HEK293T (cell line): ENCODE data around the gene THOP1.

Source experiments
- CTCF ChIA-PET: fragments of 350-600 bp; formaldehyde crosslinking; extraction: SDS; loops from one replicate; lab custom pipeline; 2021; ENCODE audit warnings: antibody characterized with exemption, inconsistent platforms; lab: Yijun Ruan, JAX
- POLR2A ChIA-PET: fragments of 350-600 bp; formaldehyde crosslinking; extraction: SDS; loops from one replicate; lab custom pipeline; 2020; ENCODE audit warnings: antibody characterized with exemption, inconsistent platforms; lab: Yijun Ruan, JAX
- DNase-seq: peaks from one replicate; pipeline ENCODE4 v3.0.0; 2012; ENCODE audit warnings: mixed read lengths; ENCODE audit errors: extremely low spot score
- ARNT ChIP-seq: fragments of 450-650 bp; IDR thresholded peaks from 2 replicates; pipeline ENCODE4 v1.6.1; 2017; ENCODE audit warnings: mild to moderate bottlenecking
- BHLHE40 ChIP-seq: fragments of 450-650 bp; IDR thresholded peaks from 2 replicates; pipeline ENCODE4 v1.6.1; 2016; ENCODE audit warnings: mild to moderate bottlenecking, moderate library complexity, borderline replicate concordance
- CTBP1 ChIP-seq: fragments of 450-650 bp; IDR thresholded peaks from 2 replicates; pipeline ENCODE4 v1.6.1; 2016; ENCODE audit warnings: borderline replicate concordance
- ELF4 ChIP-seq: fragments of 450-650 bp; IDR thresholded peaks from 2 replicates; pipeline ENCODE4 v1.6.1; 2017; ENCODE audit warnings: antibody characterized with exemption
- FOXA1 ChIP-seq: fragments of 450-650 bp; IDR thresholded peaks from 2 replicates; pipeline ENCODE4 v1.6.1; 2016; ENCODE audit warnings: mild to moderate bottlenecking
- FOXK2 ChIP-seq: fragments of 450-650 bp; IDR thresholded peaks from 2 replicates; pipeline ENCODE4 v1.6.1; 2016; ENCODE audit warnings: mild to moderate bottlenecking
- FOXM1 ChIP-seq: fragments of 450-650 bp; IDR thresholded peaks from 2 replicates; pipeline ENCODE4 v1.6.1; 2017; ENCODE audit warnings: mild to moderate bottlenecking, borderline replicate concordance
- HDGF ChIP-seq: fragments of 450-650 bp; IDR thresholded peaks from 2 replicates; pipeline ENCODE4 v1.6.1; 2017; ENCODE audit warnings: antibody characterized with exemption, borderline replicate concordance
- L3MBTL2 ChIP-seq: fragments of 450-650 bp; conservative IDR thresholded peaks from 2 replicates; pipeline ENCODE4 v1.6.1; 2016; ENCODE audit warnings: mild to moderate bottlenecking
- LEF1 ChIP-seq: fragments of 450-650 bp; IDR thresholded peaks from 2 replicates; pipeline ENCODE4 v1.6.1; 2017; ENCODE audit warnings: mild to moderate bottlenecking, borderline replicate concordance
- NFRKB ChIP-seq: fragments of 450-650 bp; IDR thresholded peaks from 2 replicates; pipeline ENCODE4 v1.6.1; 2016; ENCODE audit warnings: mild to moderate bottlenecking, moderate library complexity
- PKNOX1 ChIP-seq: fragments of 450-650 bp; IDR thresholded peaks from 2 replicates; pipeline ENCODE4 v1.6.1; 2016
- SP1 ChIP-seq: fragments of 450-650 bp; IDR thresholded peaks from 2 replicates; pipeline ENCODE4 v1.6.1; 2017
- SUZ12 ChIP-seq: fragments of 450-650 bp; IDR thresholded peaks from 2 replicates; pipeline ENCODE4 v1.6.1; 2016; ENCODE audit warnings: mild to moderate bottlenecking
- TARDBP ChIP-seq: fragments of 450-650 bp; IDR thresholded peaks from 2 replicates; pipeline ENCODE4 v1.6.1; 2016
- ZNF384 ChIP-seq: fragments of 450-650 bp; IDR thresholded peaks from 2 replicates; pipeline ENCODE4 v1.6.1; 2016

THOP1 gene

GRCh38 chr19:2782936-2783780 lies 2.1 kb upstream of the THOP1 start, which contains the start of gene SGTA:
SGTA (minus strand) TSS chr19:2783273; CDS start chr19:2769068, 14,205 bp downstream.
- peak; percentile 92 for DNase-seq
- TF ChIP-seq TARDBP (no peak), ELF4 (0 out of 2 replicates have a peak, but pooled peaks have one; percentile 17), L3MBTL2 (peak; percentile 99), PKNOX1 (no peak), CTBP1 (no peak)
- ChIA-PET POLR2A (interaction anchor here (0.7 to 1.5 kb wide), 4 partner anchors 21 to 455 kb away, joined by 3 to 5 read pairs (median 4); partner anchors contain the start of genes LSM7, SLC39A3 and SPPL2B), CTCF (interaction anchor here (0.6 kb wide), 1 partner anchor 631 kb away, joined by 3 read pairs; no protein-coding TSS in a partner anchor)

GRCh38 chr19:2783781-2784145 lies 1.5 kb upstream of the THOP1 start:
- no peak for TF ChIP-seq FOXA1
- no peak for TF ChIP-seq L3MBTL2
- TF ChIP-seq LEF1 = no peak
- no peak for TF ChIP-seq FOXM1
- no peak for TF ChIP-seq HDGF
- no peak for TF ChIP-seq SP1
- no peak for DNase-seq
- POLR2A ChIA-PET = interaction anchor here (0.6 to 1.5 kb wide), 5 partner anchors 20 to 662 kb away, joined by 3 to 5 read pairs (median 4); partner anchors contain the start of genes LSM7, SLC39A3 and SPPL2B
- CTCF ChIA-PET = interaction anchor here (0.6 kb wide), 1 partner anchor 632 kb away, joined by 3 read pairs; no protein-coding TSS in a partner anchor

GRCh38 chr19:2787115-2787514 lies 1.8 kb downstream of the THOP1 start:
- TF ChIP-seq ELF4 = no peak
- TF ChIP-seq PKNOX1 = no peak
- TF ChIP-seq ZNF384 = no peak
- no peak for TF ChIP-seq TARDBP
- TF ChIP-seq BHLHE40 = no peak
- no peak for TF ChIP-seq SUZ12
- no peak for TF ChIP-seq CTBP1
- TF ChIP-seq LEF1 = no peak
- no peak for TF ChIP-seq NFRKB
- TF ChIP-seq ARNT = no peak
- TF ChIP-seq L3MBTL2 = no peak
- TF ChIP-seq FOXK2 = no peak
- TF ChIP-seq FOXM1 = no peak
- TF ChIP-seq SP1 = no peak
- TF ChIP-seq FOXA1 = no peak
- TF ChIP-seq HDGF = no peak
- ChIA-PET CTCF (no interaction called here), POLR2A (no interaction called here)
- no peak for DNase-seq

GRCh38 chr19:2788237-2788636 lies 2.9 kb downstream of the THOP1 start:
- ChIA-PET CTCF (no interaction called here), POLR2A (no interaction called here)

DNA sequence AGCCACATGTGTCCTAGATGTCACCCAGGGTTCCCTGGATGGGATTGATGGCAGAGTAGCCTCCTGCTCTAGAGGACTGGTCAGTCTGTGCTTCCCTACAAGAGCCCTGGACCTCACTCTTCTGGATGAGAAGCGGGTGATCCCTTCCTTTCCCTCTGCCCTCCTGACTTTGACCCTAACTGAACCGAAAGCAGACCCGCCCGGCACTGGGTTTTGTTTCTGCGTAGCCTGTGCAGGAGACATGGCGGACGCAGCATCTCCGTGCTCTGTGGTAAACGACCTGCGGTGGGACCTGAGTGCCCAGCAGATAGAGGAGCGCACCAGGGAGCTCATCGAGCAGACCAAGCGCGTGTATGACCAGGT lies 4.9 kb downstream of the THOP1 start:
- POLR2A ChIA-PET = no interaction called here

More at GRCh38 chr19:2788237-2788636, 2.9 kb downstream of the THOP1 start:
- TF ChIP-seq ZNF384 (no peak), SP1 (no peak), NFRKB (no peak), LEF1 (no peak), PKNOX1 (no peak), FOXA1 (no peak), ELF4 (no peak), SUZ12 (no peak), HDGF (no peak)
- DNase-seq = no peak

More for the DNA sequence above, 4.9 kb downstream of the THOP1 start:
- DNase-seq = no peak
- TF ChIP-seq FOXA1 = no peak
- no peak for TF ChIP-seq FOXK2
- TF ChIP-seq L3MBTL2 = no peak
- no peak for TF ChIP-seq CTBP1
- TF ChIP-seq HDGF = no peak
- no peak for TF ChIP-seq PKNOX1
- TF ChIP-seq SUZ12 = no peak
- TF ChIP-seq ZNF384 = no peak
- no peak for TF ChIP-seq ELF4
- TF ChIP-seq ARNT = no peak
- no peak for TF ChIP-seq FOXM1
- TF ChIP-seq NFRKB = no peak
- no peak for TF ChIP-seq TARDBP
- TF ChIP-seq BHLHE40 = no peak
- no peak for TF ChIP-seq SP1
- no peak for TF ChIP-seq LEF1
- CTCF ChIA-PET = no interaction called here
